K562 (cell line): ENCODE data around the gene GDF11.

Experiments
- BRF1 ChIP-seq: IDR thresholded peaks from 3 replicates; pipeline ENCODE4 v1.6.1; 2011; ENCODE audit warnings: borderline replicate concordance, mild to moderate bottlenecking; ENCODE audit not compliant: insufficient read length; ENCODE audit errors: extremely low read depth
- GATA2 ChIP-seq: sonication (generic); formaldehyde crosslinking; IDR thresholded peaks from 2 replicates; pipeline ENCODE4 v1.4.0; 2020; ENCODE audit warnings: mild to moderate bottlenecking, missing genetic modification reagents
- POLR2A ChIP-seq: fragments of 450-650 bp; conservative IDR thresholded peaks from 2 replicates; pipeline ENCODE4 v1.6.1; 2016
- RFX5 ChIP-seq: IDR thresholded peaks from 2 replicates; pipeline ENCODE4 v1.6.1; 2011; ENCODE audit warnings: low read depth, mild to moderate bottlenecking, improper control_type of control experiment, low read length
- TARDBP ChIP-seq: fragments of 450-650 bp; IDR thresholded peaks from 2 replicates; pipeline ENCODE4 v1.6.1; 2016
- YY1 ChIP-seq, 3 experiments: IDR thresholded peaks; 2 replicates each; pipeline ENCODE4 v1.6.1; 2011; ENCODE audit warnings: low read length in 2 of 3, mild to moderate bottlenecking in 2 of 3, moderate library complexity in 2 of 3, borderline replicate concordance in 1 of 3, control low read depth in 1 of 3, low read depth in 1 of 3; ENCODE audit not compliant: insufficient read depth in 3 of 3, insufficient replicate concordance in 2 of 3, control insufficient read depth in 1 of 3, insufficient read length in 1 of 3; ENCODE audit errors: extremely low read depth in 1 of 3
- ZFPM2 ChIP-seq: fragments of 250-450 bp; sonication (Bioruptor Pico); IDR thresholded peaks from 2 replicates; pipeline ENCODE4 v1.5.1; 2022; ENCODE audit warnings: mild to moderate bottlenecking
- TF ChIP-seq, protein P1 (sequence below), 3 experiments: IDR thresholded peaks in 2 of 3; conservative IDR thresholded peaks in 1 of 3; 2 replicates each; pipeline ENCODE4 v1.5.1; 2011 to 2012; ENCODE audit warnings: low read length in 3 of 3, mild to moderate bottlenecking in 3 of 3, control low read depth in 2 of 3, improper control_type of control experiment in 1 of 3, inconsistent platforms in 1 of 3, low read depth in 1 of 3, mixed read lengths in 1 of 3, moderate library complexity in 1 of 3; ENCODE audit not compliant: insufficient read depth in 2 of 3
- TF ChIP-seq, protein P2 (sequence below), 2 experiments: fragments of 450-650 bp in 1 of 2; sonication (generic) in 1 of 2; formaldehyde crosslinking in 1 of 2; IDR thresholded peaks; 2 replicates each; pipeline versions ENCODE4 v1.7.1 to v1.9.0; 2016 to 2022; ENCODE audit warnings: inconsistent platforms in 1 of 2, mild to moderate bottlenecking in 1 of 2, missing genetic modification reagents in 1 of 2

DNA sequence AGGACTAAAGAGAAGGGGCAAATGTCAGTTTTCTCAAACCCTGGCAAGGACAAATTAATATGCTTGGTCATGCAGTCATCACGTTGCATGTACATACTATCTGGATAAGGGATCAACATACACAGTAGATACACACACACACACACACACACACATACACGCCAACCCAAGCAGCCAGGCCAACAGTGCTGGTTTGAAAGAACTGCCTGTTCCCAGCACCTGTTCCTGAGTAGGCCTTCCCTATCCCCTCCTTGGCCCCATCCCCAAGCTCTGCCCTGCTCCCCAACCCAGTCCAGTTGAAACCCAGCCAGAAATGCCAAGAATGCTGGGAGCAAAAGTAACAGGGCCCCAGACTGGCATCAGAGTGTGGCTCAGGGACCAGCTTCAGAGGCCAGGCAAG lies 39.6 kb upstream of the GDF11 start:
- TF ChIP-seq YY1 (IDR thresholded peaks at IDR 0.05; ENCODE audit: borderline replicate concordance in 1 of 3, control insufficient read depth in 1 of 3, extremely low read depth in 1 of 3, insufficient read depth in 3 of 3, insufficient read length in 1 of 3, insufficient replicate concordance in 2 of 3, low read depth in 1 of 3, low read length in 2 of 3), result no peak
- TF ChIP-seq RFX5, result no peak
- no peak for TF ChIP-seq GATA2
- TF ChIP-seq, protein P1, sequence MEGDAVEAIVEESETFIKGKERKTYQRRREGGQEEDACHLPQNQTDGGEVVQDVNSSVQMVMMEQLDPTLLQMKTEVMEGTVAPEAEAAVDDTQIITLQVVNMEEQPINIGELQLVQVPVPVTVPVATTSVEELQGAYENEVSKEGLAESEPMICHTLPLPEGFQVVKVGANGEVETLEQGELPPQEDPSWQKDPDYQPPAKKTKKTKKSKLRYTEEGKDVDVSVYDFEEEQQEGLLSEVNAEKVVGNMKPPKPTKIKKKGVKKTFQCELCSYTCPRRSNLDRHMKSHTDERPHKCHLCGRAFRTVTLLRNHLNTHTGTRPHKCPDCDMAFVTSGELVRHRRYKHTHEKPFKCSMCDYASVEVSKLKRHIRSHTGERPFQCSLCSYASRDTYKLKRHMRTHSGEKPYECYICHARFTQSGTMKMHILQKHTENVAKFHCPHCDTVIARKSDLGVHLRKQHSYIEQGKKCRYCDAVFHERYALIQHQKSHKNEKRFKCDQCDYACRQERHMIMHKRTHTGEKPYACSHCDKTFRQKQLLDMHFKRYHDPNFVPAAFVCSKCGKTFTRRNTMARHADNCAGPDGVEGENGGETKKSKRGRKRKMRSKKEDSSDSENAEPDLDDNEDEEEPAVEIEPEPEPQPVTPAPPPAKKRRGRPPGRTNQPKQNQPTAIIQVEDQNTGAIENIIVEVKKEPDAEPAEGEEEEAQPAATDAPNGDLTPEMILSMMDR (IDR thresholded peaks at IDR 0.05 in 2 of 3, conservative IDR thresholded peaks at IDR 0.05 in 1 of 3; ENCODE audit: insufficient read depth in 2 of 3, low read depth in 1 of 3, low read length in 3 of 3), result no peak
- no peak for TF ChIP-seq TARDBP
- TF ChIP-seq BRF1, result no peak
- no peak for TF ChIP-seq POLR2A
- no peak for TF ChIP-seq ZFPM2 (CRISPR knock-in tag)
- TF ChIP-seq, protein P2, sequence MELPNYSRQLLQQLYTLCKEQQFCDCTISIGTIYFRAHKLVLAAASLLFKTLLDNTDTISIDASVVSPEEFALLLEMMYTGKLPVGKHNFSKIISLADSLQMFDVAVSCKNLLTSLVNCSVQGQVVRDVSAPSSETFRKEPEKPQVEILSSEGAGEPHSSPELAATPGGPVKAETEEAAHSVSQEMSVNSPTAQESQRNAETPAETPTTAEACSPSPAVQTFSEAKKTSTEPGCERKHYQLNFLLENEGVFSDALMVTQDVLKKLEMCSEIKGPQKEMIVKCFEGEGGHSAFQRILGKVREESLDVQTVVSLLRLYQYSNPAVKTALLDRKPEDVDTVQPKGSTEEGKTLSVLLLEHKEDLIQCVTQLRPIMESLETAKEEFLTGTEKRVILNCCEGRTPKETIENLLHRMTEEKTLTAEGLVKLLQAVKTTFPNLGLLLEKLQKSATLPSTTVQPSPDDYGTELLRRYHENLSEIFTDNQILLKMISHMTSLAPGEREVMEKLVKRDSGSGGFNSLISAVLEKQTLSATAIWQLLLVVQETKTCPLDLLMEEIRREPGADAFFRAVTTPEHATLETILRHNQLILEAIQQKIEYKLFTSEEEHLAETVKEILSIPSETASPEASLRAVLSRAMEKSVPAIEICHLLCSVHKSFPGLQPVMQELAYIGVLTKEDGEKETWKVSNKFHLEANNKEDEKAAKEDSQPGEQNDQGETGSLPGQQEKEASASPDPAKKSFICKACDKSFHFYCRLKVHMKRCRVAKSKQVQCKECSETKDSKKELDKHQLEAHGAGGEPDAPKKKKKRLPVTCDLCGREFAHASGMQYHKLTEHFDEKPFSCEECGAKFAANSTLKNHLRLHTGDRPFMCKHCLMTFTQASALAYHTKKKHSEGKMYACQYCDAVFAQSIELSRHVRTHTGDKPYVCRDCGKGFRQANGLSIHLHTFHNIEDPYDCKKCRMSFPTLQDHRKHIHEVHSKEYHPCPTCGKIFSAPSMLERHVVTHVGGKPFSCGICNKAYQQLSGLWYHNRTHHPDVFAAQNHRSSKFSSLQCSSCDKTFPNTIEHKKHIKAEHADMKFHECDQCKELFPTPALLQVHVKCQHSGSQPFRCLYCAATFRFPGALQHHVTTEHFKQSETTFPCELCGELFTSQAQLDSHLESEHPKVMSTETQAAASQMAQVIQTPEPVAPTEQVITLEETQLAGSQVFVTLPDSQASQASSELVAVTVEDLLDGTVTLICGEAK (IDR thresholded peaks at IDR 0.05), result no peak
- TF ChIP-seq, protein P2 (CRISPR knock-in tag; IDR thresholded peaks at IDR 0.05), result no peak
